ENCODE measurements around the gene MPPE1. TPM values are rescaled to one million over a fixed set of nuclear protein-coding genes. Genes with fewer than 3 reads are reported as not detected.

Gene MPPE1
- total and polyA plus RNA-seq, 12 donors, result 18.3 to 45.9 (median 34.1) TPM

DNA sequence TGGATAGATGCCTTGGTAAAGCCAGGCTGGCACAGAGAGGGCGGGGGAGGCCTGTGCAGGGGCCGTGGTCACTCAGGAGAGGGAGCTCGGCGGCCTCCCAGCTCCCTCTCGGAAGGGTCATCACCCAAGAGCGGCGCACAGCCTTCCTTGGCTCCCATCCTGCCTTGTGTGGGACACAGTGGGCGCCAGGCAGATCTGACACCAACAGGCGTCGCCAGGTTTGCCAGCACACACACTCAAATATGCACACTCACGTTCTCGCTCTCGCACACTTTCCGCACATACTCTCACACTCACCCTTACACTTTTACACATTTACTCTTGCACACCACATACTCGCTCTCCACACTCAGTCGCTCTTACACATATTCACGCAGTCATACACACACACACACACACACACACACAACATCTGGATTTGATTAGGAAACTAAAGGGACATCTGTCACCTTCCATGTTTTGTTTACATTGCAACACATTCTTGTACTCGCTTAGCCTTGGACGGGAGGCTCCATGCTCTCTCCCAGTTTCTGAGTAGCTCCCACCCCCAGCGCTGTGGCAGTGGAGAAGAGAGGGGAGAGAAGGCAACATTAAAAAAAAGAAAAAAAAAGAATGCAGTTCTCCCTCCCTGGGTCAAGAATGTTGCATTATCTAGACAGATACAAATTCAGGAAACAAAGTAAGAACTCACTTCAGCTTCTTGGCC lies 46.4 kb downstream of the MPPE1 start:
- Histone ChIP-seq H3K4me3 (no peak overlapping the region), H3K4me1 (peaks cover 0 to 34% (median 7%) of the 10 kb centered on the region in 9 donors), H3K9me3 (no peaks in the 10 kb centered on the region), H3K27ac (no peak overlapping the region), H3K27me3 (no peaks in the 10 kb centered on the region), H3K36me3 (no peaks in the 10 kb centered on the region)
- no peak for DNase-seq
- intact Hi-C loops (cut with DNase I), result loop anchor here in 1 of 10 donors (10.0 kb wide), 1 partner anchor 207 kb away; no protein-coding TSS in a partner anchor
- 88 to 90% methylated on average over 20 of the region's 20 CpGs for WGBS, 2 donors
- no peak for ATAC-seq
- TF ChIP-seq, protein P1, sequence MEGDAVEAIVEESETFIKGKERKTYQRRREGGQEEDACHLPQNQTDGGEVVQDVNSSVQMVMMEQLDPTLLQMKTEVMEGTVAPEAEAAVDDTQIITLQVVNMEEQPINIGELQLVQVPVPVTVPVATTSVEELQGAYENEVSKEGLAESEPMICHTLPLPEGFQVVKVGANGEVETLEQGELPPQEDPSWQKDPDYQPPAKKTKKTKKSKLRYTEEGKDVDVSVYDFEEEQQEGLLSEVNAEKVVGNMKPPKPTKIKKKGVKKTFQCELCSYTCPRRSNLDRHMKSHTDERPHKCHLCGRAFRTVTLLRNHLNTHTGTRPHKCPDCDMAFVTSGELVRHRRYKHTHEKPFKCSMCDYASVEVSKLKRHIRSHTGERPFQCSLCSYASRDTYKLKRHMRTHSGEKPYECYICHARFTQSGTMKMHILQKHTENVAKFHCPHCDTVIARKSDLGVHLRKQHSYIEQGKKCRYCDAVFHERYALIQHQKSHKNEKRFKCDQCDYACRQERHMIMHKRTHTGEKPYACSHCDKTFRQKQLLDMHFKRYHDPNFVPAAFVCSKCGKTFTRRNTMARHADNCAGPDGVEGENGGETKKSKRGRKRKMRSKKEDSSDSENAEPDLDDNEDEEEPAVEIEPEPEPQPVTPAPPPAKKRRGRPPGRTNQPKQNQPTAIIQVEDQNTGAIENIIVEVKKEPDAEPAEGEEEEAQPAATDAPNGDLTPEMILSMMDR (IDR thresholded peaks at IDR 0.05), result no peak

DNA sequence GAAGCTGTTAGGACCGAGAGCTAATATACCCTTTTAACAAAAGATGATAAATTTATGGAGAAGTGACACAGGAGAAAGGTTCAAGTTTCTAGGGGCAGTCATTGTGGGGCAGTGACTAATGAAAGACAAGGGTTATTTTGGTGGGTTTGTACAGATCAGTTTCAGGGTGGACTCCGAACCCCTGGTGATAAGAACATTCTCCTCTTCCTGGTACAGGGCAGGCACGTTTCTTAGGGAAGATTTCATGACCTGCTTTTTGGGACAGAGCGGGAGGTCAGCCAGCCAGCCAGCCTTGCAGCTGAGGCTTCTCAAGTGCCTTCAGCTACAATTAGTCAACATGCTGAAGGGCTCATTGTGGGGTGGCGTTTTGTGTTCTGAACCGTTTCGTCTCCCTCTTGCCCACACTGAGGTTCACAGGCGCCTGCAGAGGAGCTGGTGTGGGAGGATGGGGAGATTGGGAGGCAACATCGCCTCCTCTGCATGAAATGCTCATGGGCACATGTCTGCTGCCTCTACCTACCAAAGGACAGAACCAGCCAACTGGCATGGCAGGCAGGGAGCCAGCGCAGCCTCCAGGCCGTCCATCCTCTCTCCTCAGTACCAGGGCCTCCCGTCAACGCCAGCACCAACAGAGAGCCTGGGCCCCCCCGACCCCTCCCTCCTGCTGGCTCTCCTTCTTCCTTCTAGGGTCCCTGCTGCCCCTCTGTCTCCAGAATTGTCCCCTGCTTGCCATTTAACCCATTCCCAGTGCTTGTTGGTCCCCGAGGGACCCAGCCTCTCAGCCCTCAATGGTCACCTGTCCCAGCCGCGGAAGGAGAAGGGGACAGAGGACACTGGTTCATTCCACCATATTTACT lies 47.3 kb downstream of the MPPE1 start:
- TF ChIP-seq, protein P1 (IDR thresholded peaks at IDR 0.05), result no peak
- Histone ChIP-seq H3K4me3 (no peak overlapping the region), H3K27ac (peak overlapping the region in 1 of 10 donors; percentile 57), H3K9me3 (no peaks in the 10 kb centered on the region), H3K4me1 (peaks cover 0 to 44% (median 7%) of the 10 kb centered on the region in 9 donors), H3K36me3 (no peaks in the 10 kb centered on the region), H3K27me3 (no peaks in the 10 kb centered on the region)
- ATAC-seq (no peak), DNase-seq (no peak)
- intact Hi-C loops (cut with DNase I), result loop anchor here in 1 of 10 donors (10.0 kb wide), 1 partner anchor 206 kb away; no protein-coding TSS in a partner anchor
- whole genome bisulfite sequencing, 2 donors, result 83 to 91% methylated on average over 17 of the region's 17 CpGs

DNA sequence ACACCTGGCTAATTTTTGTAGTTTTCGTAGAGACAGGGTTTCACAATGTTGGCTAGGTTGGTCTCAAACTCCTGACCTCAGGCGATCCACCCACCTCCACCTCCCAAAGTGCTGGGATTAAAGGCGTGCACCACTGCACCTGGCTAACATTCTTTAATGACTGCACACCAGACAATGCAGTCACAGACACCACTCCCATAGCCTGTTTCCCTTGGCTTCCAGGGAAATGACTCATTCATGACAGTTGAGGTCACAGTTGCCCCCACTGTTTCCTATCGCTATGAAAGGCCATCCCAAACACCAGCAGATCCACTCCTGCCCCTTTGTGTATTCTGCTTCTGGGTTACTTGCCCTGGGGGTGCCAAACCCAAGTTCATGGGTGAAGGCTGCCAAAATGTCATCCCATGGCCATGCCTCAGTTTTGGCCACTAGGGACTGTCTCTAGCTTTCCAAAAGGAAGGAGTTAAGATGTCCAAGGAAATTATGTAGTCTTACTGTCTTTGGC lies 48.2 kb downstream of the MPPE1 start:
- peak in 3 of 8 donors; percentile 22 to 37 (median 23) for ATAC-seq
- DNase-seq, result no peak
- Histone ChIP-seq H3K4me3 (no peak overlapping the region), H3K36me3 (peaks cover 0 to 6% (median 0%) of the 10 kb centered on the region in 9 donors), H3K4me1 (peaks cover 0 to 49% (median 7%) of the 10 kb centered on the region in 9 donors), H3K27me3 (no peaks in the 10 kb centered on the region), H3K9me3 (no peaks in the 10 kb centered on the region), H3K27ac (peak overlapping the region in 1 of 10 donors; percentile 57)
- intact Hi-C loops (cut with DNase I), result loop anchor here in 5 of 10 donors (5.0 to 10.0 kb wide), 5 partner anchors 45 to 205 kb away; partner anchors contain the start of genes MPPE1 (in 3 of the 5) and IMPA2 (in 1 of the 5)
- TF ChIP-seq, protein P1 (IDR thresholded peaks at IDR 0.05), result no peak
- 68 to 72% methylated on average over 4 of the region's 4 CpGs for WGBS, 2 donors

DNA sequence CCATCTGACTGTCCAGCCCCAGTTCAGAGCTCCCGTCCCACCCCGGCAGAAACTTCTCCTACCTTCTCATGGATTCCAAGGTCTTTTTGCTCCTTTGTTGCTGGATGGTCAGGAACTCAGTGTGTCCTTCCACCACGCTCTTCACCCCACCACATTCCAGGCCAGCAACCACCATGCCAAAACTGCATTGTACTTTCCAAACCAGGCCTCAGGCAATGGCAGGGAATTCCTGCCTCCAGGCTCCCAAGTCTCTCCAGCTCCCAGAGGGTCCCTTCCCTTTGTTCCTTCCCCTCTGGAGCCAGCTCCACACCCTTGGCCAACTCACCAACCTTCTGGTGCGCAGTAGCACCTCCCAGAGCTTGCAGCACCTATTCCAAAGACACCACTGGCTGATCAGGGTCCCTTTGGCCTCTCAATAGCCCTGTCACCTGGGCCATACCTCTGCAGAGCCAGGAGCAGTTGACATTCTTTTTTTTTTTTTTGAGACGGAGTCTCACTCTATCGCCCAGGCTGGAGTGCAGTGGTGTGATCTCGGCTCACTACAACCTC lies 48.8 kb downstream of the MPPE1 start:
- intact Hi-C loops (cut with DNase I), result loop anchor here in 4 of 10 donors (5.0 to 10.0 kb wide), 4 partner anchors 45 to 127 kb away; partner anchors contain the start of genes MPPE1 (in 3 of the 4) and IMPA2 (in 1 of the 4)

More for the DNA sequence above, 48.8 kb downstream of the MPPE1 start:
- ATAC-seq (no peak), DNase-seq (no peak)
- TF ChIP-seq, protein P1 (IDR thresholded peaks at IDR 0.05), result no peak
- Histone ChIP-seq H3K27me3 (no peaks in the 10 kb centered on the region), H3K9me3 (no peaks in the 10 kb centered on the region), H3K36me3 (peaks cover 0 to 12% (median 0%) of the 10 kb centered on the region in 9 donors), H3K27ac (no peak overlapping the region), H3K4me3 (no peak overlapping the region), H3K4me1 (peaks cover 0 to 55% (median 8%) of the 10 kb centered on the region in 9 donors)
- 94 to 95% methylated on average over 7 of the region's 7 CpGs for WGBS, 2 donors

Measured in heart right ventricle (tissue), 16 donors.